Aortic smooth muscle cell (primary cell): ENCODE data around the gene NPTXR. TPM values are rescaled to one million over a fixed set of nuclear protein-coding genes. Genes with fewer than 3 reads are reported as not detected.

Source experiments
- total RNA-seq: library from RNA; depleted of rRNA; stranded (reverse); fragments of >200 nt; gene quantifications from 2 replicates; pipeline ENCODE4 v1.2.3, GENCODE V29; 2014

Gene NPTXR
- total RNA-seq, result 0.79 and 1.1 TPM in 2 replicates

GRCh38 chr22:38843657-38844314 is at the start of gene NPTXR:
NPTXR (minus strand) TSS chr22:38844028.

GRCh38 chr22:38872172-38872830 is 28.5 kb upstream of the NPTXR start, which contains the start of gene CBX6:
CBX6 (minus strand) TSS chr22:38872216; CDS start chr22:38872190, 26 bp downstream.

GRCh38 chr22:38793721-38794466 is 49.9 kb downstream of the NPTXR start, which contains the start of gene DNAL4:
DNAL4 (minus strand) TSS chr22:38794143; CDS start chr22:38782731, 11,412 bp downstream.

Other genes with a start within 250 kb of the NPTXR start
- gene FAM227A, start 187.6 kb downstream of the NPTXR start, total RNA-seq, result 1.1 and 1.8 TPM in 2 replicates
- gene CBY1, start 187.4 kb downstream of the NPTXR start, total RNA-seq, result 19.2 and 20.9 TPM in 2 replicates
- gene TOMM22, start 162.1 kb downstream of the NPTXR start, total RNA-seq, result 51.5 and 55.1 TPM in 2 replicates
- 66.4 and 66.5 TPM in 2 replicates for gene JOSD1, start 143.1 kb downstream of the NPTXR start, total RNA-seq
- gene GTPBP1, start 138.1 kb downstream of the NPTXR start, total RNA-seq, result 38.2 and 41.9 TPM in 2 replicates
- 117 and 146 TPM in 2 replicates for gene SUN2, start 88.0 kb downstream of the NPTXR start, total RNA-seq
- 14.9 and 15.4 TPM in 2 replicates for gene DNAL4, start 49.9 kb downstream of the NPTXR start, total RNA-seq
- 57.9 and 60.9 TPM in 2 replicates for gene CBX6, start 28.2 kb upstream of the NPTXR start, total RNA-seq
- not detected in 2 replicates for gene APOBEC3A, start 113.6 kb upstream of the NPTXR start, total RNA-seq
- gene APOBEC3B, start 138.3 kb upstream of the NPTXR start, total RNA-seq, result 5.0 and 5.2 TPM in 2 replicates
- gene APOBEC3C, start 170.2 kb upstream of the NPTXR start, total RNA-seq, result 8.3 and 12.8 TPM in 2 replicates
- gene APOBEC3D, start 177.1 kb upstream of the NPTXR start, total RNA-seq, result 1.2 and 1.9 TPM in 2 replicates
- gene APOBEC3F, start 196.8 kb upstream of the NPTXR start, total RNA-seq, result 8.6 and 8.7 TPM in 2 replicates
- gene APOBEC3G, start 233.2 kb upstream of the NPTXR start, total RNA-seq, result 10.4 and 11.0 TPM in 2 replicates